AG04449 (cell line): ENCODE data around the gene FRMD6.

Source experiments
- CTCF ChIA-PET: fragments of 350-600 bp; formaldehyde crosslinking; extraction: SDS; loops from one replicate; lab custom pipeline; 2021; ENCODE audit warnings: antibody characterized with exemption; lab: Yijun Ruan, JAX
- POLR2A ChIA-PET: fragments of 400-600, 350-600 bp; formaldehyde crosslinking; extraction: SDS; loops from one replicate; lab custom pipeline; 2020; ENCODE audit warnings: antibody characterized with exemption, inconsistent platforms; lab: Yijun Ruan, JAX
- DNase-seq: peaks from one replicate; pipeline ENCODE4 v3.0.0-alpha.2; 2010; ENCODE audit warnings: low read depth, low spot score
- H3K4me3 ChIP-seq: 2 replicates; pipeline ENCODE4 v1.5.1; 2011; ENCODE audit warnings: low read depth, mild to moderate bottlenecking, control low read depth, low read length
- CTCF ChIP-seq: IDR thresholded peaks from one replicate; pipeline ENCODE4 v1.5.1; 2011; ENCODE audit warnings: mild to moderate bottlenecking, moderate library complexity, low read length, control low read depth, inconsistent platforms; ENCODE audit not compliant: insufficient read depth; ENCODE audit errors: missing control alignments

The FRMD6 gene

GRCh38 chr14:51677266-51677665, 25.6 kb downstream of the FRMD6 start:
- no peak overlapping the region for H3K4me3 ChIP-seq
- POLR2A ChIA-PET = interaction anchor here (0.6 kb wide), 1 partner anchor 25 kb away, joined by 3 read pairs; no protein-coding TSS in a partner anchor
- no peak for TF ChIP-seq CTCF
- no peak for DNase-seq
- CTCF ChIA-PET = interaction anchor here (1.4 kb wide), 1 partner anchor 395 kb away, joined by 4 read pairs; no protein-coding TSS in a partner anchor

- ChIA-PET POLR2A (interaction anchor here (0.6 kb wide), 1 partner anchor 25 kb away, joined by 3 read pairs; no protein-coding TSS in a partner anchor), CTCF (interaction anchor here (1.4 kb wide), 1 partner anchor 395 kb away, joined by 4 read pairs; no protein-coding TSS in a partner anchor)
- H3K4me3 ChIP-seq = no peak overlapping the region
- TF ChIP-seq CTCF = no peak
- no peak for DNase-seq
Observed at GRCh38 chr14:51677738-51678137, 26.0 kb downstream of the FRMD6 start.

GRCh38 chr14:51680031-51680430, 28.3 kb downstream of the FRMD6 start:
- no peak for DNase-seq
- CTCF ChIA-PET = no interaction called here
- no peak for TF ChIP-seq CTCF
- POLR2A ChIA-PET = interaction anchor here (1.1 kb wide), 1 partner anchor 21 kb away, joined by 3 read pairs; no protein-coding TSS in a partner anchor
- H3K4me3 ChIP-seq = no peak overlapping the region

GRCh38 chr14:51681411-51681810, 29.7 kb downstream of the FRMD6 start:
- DNase-seq = no peak
- no peak overlapping the region for H3K4me3 ChIP-seq
- ChIA-PET CTCF (interaction anchor here (1.0 to 3.5 kb wide), 4 partner anchors 9 to 399 kb away, joined by 3 to 20 read pairs (median 5); no protein-coding TSS in a partner anchor), POLR2A (interaction anchor here (0.9 kb wide), 1 partner anchor 73 kb away, joined by 3 read pairs; no protein-coding TSS in a partner anchor)
- no peak for TF ChIP-seq CTCF

- TF ChIP-seq CTCF = no peak
- ChIA-PET POLR2A (no interaction called here), CTCF (interaction anchor here (0.6 to 3.5 kb wide), 7 partner anchors 9 to 400 kb away, joined by 3 to 20 read pairs (median 4); no protein-coding TSS in a partner anchor)
- no peak for DNase-seq
- H3K4me3 ChIP-seq = no peak overlapping the region
Observed at GRCh38 chr14:51682411-51682810, 30.7 kb downstream of the FRMD6 start.

- CTCF ChIA-PET = interaction anchor here (1.1 to 1.9 kb wide), 3 partner anchors 16 to 402 kb away, joined by 3 to 6 read pairs (median 5); no protein-coding TSS in a partner anchor
- no peak overlapping the region for H3K4me3 ChIP-seq
- no peak for TF ChIP-seq CTCF
- DNase-seq = no peak
- POLR2A ChIA-PET = interaction anchor here (0.6 kb wide), 1 partner anchor 825 kb away, joined by 3 read pairs; no protein-coding TSS in a partner anchor
Observed at GRCh38 chr14:51684760-51685159, 33.0 kb downstream of the FRMD6 start.
